ENCODE results near the gene CYP24A1.

CYP24A1 gene

DNA sequence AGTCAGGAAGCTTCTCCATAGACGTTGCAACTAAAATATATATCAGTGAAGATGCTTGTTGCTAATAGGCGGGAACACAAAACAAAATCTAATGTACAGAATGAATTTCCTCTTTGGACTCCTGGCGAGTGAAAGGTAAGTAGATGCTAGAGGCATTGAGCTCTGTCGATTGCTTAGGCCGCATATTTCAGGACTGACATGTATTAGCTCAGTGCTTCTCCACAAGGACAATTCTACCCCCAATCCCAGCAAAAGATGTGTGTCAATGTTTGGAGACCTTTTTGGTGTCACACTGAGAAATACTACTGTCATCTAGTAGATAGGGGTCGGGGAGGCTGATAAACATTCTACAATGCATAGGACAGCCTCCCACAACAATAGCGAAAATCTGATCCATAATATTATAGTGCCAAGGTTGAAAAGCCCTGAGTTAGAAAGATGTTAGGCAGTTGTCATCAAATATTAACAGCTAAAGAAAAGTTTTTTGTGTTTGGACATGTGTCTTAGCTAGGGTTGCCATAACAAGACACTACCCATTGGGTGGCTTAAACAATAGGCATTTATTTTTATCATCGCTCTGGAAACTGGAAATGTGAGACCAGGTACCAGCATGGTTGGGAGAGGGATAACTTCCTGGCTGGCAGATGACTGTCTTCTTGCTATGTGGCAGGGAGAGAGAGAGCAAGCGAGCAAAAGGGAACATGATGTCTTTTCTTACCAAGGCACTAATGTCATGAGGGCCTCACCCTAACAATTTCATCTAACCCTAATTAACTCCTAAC lies 55.4 kb downstream of the CYP24A1 start:
- in situ Hi-C loops (cut with MboI; ENCODE audit: low sequenced_read_pairs): no loop called here

DNA sequence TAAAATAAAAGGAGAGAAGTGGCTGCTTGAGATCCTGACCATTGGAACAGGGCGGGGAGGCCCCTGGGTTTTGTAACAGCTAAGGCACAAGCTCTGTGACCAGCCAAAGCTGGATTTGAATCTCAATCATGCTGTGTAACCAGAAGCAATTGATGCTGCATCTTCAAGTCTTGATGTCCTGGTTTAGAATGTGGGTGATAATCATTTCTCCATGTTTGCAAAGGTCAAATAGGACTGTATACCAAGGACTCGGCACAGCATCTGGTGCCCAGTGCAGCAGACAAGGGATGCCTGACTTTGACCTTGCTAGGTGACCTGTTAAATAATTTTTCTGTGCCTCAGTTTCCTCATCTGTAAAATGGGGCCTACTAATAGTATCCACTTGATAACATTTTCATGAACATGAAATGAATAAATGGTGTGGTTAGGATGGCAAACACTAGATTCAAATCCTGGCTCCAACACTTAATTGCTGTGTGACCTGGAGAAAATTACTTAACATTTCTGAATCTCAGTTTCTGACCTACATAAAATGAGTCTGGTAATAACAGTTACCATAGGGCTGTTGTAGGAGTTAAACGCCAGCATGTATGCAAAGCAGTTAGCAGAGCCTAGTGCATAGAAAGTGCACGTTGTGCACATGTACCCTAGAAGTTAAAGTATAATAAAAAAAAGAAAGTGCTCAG lies 57.1 kb downstream of the CYP24A1 start:
- in situ Hi-C loops (cut with MboI; ENCODE audit: low sequenced_read_pairs): no loop called here

DNA sequence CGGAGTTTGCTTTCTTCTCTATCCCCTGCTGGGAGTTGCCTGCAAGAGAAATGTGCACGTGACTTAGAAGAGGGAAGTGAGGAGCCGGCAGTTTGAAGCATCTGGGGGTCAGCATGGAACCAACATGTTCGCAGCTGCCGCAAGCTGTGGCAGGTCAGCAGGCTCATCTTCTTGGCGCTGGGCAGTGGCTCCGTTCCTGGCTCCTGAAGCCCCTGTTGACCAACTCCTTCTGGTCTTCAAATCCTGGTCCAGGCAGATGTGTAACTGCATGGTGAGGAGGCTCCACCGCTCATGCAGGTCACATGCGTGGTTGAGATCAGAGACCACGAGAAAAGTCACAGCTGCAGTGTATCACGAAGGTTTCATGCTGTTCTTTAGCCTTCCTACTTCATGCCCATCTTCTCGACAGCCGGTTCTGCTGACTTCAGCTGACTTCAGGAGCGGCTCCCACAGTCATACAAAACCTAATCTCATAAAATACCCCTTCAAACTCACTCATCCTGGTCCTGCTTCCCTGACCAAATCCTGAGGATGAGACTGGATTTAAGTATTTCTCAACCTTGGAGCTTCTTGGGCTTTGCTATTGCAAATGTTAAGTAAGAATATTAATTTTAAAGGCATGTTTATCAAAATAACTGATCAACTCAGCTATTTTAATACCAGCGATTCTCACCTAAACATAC lies 58.5 kb downstream of the CYP24A1 start:
- in situ Hi-C loops (cut with MboI; ENCODE audit: low sequenced_read_pairs): no loop called here

DNA sequence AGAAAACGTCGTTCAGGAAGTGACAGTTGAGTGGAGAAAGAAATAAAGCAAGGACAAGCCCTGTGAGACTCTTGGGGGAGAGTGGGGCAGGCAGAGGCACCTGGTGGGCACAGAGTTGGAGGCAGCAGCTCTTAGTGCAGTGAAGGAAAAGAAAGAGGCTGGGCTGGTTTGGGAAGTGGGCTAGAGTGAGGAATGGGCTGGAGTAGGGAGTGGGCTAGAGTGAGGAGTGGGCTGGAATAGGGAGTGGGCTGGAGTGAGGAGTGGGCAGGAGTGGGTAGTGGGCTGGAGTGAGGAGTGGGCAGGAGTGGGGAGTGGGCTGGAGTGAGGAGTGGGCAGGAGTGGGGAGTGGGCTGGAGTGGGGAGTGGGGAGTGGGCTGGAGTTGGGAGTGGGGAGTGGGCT lies 59.7 kb downstream of the CYP24A1 start:
- in situ Hi-C loops (cut with MboI; ENCODE audit: low sequenced_read_pairs): no loop called here

DNA sequence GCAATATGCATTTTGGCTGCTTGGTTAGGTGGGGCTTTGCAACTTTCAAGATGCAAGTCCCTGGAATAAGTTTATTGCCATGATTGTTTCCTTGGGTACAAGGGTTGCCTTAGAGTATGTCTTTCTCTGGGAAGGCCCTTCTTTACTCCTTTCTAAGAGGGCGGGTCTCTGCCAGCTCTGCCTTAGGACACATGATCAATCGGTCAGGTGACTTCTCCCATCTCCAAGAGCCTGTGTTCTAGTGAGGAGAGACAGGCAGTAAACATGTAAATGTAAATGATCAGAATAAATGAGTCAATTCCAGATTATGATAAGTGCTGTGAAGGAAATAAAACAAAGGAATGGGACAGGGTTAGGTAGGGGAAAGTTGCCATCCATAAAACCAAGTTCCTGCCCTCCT lies 60.2 kb downstream of the CYP24A1 start:
- in situ Hi-C loops (cut with MboI; ENCODE audit: low sequenced_read_pairs): no loop called here

DNA sequence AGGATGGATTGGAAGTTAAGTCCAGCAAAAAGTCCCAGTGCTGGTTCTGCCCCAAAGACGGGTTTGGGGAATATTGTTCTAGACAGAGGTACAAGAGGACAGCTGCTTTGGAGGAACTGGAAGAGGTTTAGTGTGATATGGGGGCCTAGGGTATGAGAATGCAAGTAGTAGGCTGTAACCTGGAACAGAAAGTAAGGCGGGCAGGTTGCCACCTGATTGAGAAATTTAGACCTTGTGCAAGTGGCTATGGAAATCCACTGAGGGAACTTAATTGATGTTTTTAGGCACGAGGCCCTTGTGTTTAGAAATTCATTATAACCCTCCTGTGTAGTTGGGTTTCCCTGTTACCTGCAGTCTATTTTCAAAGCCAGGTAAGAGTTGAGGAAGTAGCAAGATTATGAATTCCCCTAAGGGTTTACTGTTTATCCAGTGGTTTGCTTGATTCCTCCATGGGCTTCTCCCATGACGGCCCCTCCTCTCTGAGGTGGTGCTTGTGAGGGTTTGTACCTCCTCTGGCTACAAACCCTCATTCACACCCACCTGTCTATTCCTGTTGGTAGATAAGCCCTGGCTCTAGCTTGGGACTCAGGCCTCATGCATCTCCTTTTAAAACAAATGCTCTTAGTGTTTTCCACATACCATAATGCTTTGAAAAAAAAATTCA lies 61.4 kb downstream of the CYP24A1 start:
- in situ Hi-C loops (cut with MboI; ENCODE audit: low sequenced_read_pairs): no loop called here

DNA sequence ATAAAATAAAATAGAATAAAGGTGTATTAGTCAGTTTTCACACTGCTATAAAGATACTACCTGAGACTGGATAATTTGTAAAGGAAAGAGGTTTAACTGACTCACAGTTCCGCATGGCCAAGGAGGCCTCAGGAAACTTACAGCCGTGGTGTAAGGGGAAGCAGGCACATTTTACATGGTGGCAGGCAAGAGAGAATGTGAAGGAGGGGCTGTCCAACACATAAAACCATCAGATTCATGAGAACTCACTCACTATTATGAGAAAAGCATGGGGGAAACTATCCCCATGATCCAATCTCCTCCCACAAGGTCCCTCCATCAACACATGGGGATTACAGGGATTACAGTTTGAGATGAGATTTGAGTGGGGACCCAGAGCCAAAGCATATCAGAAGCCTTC lies 62.3 kb downstream of the CYP24A1 start:
- in situ Hi-C loops (cut with MboI; ENCODE audit: low sequenced_read_pairs): no loop called here

DNA sequence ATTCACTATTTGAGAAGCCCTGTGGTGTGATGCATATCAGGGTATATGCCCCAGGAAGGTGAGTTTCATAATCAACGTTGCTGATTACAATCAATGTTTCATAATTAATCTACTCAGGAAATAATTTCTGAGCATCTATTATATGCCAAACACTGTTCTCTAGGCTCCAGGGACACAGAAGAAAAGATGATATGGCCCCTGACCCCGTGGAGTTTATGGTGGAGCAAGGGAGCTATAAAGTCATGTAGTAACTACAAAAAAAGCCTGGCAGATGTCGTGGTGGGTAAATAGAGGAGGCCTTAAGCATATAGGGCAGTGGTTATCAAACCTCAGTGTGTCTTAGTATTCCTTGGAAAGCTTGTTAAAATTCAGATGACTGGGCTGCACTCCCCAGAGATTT lies 63.3 kb downstream of the CYP24A1 start:
- in situ Hi-C loops (cut with MboI; ENCODE audit: low sequenced_read_pairs): no loop called here

DNA sequence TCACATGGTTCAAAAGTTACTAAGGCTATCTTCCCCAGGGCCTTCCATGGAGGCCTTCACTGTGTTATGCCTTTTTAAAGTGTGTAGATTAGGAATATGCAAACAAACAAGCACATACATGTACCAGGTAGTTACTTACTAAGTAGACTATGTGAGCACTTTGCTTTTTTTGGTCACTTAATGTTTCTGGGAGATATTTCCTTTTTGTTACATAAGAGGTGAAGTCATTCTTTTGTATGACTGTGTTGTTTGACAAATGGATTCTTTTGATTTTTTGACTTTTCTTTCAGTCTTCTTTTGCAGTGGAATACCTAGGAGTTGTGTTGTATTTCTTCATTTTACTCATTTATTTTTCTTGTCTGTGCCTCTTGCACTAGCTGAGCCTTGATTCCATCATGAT lies 63.7 kb downstream of the CYP24A1 start:
- in situ Hi-C loops (cut with MboI; ENCODE audit: low sequenced_read_pairs): no loop called here

DNA sequence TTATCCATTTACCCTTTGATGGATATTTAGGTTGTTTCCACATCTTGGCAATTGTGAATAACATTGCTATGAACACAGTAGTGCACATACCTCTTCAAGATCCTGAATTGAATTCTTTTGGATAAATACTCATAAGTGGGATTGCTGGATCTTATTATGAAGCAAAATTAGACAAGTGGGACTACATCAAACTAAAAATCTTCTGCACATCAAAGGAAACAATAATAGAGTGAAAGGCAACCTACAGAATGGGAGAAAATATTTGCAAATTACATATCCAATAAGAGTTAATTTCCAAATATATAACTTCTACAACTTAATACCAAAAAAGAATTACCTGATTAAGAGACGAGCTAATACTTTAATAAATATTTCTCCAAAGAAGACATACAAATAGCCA lies 65.0 kb downstream of the CYP24A1 start:
- in situ Hi-C loops (cut with MboI; ENCODE audit: low sequenced_read_pairs): loop anchor here (10.0 kb wide), 1 partner anchor 526 kb away; no protein-coding TSS in a partner anchor

DNA sequence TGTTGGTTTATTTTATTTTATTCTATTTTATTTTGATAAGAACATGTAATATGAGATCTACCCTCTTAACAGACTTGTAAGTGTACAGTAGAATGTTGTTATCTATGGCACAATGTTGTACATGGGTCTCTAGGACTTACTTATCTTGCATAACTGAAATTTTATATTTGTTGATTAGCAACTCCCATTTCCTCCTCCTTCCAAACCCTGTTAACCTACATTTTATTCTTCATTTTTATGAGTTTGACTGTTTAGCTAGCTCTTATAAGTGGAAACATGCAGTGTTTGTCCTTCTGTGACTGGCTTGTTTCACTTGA lies 65.5 kb downstream of the CYP24A1 start:
- in situ Hi-C loops (cut with MboI; ENCODE audit: low sequenced_read_pairs): loop anchor here (10.0 kb wide), 1 partner anchor 527 kb away; no protein-coding TSS in a partner anchor

DNA sequence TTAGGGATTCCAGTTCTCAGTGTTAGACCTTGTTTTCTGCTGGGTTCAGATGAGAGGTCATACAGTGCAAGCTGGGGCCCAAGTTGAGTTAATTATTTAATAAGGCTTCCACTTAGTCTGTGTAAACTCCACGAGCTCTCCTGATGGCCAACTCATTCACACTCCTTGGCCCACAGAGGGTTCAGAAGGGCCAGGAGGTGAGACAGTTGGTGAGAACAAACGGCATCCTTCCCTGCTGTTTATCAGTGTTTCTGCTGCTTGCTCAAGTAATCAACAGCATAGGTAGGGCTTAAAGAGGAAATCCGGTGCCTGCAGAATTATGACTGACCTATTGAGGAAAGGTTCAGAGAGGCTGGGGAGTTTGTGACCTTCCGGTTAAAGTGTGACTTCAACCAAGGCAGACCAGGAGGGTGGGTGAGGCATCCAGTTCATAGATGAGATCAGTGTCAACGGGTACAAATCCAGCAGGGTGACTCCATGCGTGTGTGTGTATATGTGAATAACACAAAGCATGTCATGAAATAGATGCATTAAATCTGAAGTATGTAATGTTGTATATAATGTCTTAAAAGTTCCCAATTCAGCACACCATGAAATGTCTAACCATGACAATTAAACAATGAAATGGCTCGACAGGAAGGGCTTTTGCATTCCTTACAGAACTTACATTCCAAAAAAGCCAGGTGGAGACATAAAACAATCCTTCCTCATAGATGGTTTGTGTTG lies 66.0 kb downstream of the CYP24A1 start:
- in situ Hi-C loops (cut with MboI; ENCODE audit: low sequenced_read_pairs): loop anchor here (10.0 kb wide), 1 partner anchor 527 kb away; no protein-coding TSS in a partner anchor

DNA sequence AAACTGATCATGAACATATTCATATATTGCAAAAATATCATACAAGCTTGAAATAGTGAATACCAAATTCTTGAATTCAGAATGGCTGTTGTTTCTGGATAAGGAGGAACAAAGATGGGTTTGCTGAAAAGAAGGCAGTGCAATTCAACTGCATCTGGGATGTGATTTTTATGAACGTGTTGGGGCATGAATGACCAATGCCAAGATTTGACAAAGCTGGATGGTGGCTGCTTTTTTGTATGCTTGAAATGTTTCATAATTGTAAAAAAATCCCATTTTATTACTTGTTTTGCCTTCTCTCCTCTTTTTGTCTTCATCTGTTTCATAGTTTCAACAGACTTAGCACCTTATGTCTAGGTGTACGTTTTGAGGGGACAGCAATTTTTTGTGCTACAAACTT lies 66.6 kb downstream of the CYP24A1 start:
- in situ Hi-C loops (cut with MboI; ENCODE audit: low sequenced_read_pairs): loop anchor here (10.0 kb wide), 1 partner anchor 528 kb away; no protein-coding TSS in a partner anchor

DNA sequence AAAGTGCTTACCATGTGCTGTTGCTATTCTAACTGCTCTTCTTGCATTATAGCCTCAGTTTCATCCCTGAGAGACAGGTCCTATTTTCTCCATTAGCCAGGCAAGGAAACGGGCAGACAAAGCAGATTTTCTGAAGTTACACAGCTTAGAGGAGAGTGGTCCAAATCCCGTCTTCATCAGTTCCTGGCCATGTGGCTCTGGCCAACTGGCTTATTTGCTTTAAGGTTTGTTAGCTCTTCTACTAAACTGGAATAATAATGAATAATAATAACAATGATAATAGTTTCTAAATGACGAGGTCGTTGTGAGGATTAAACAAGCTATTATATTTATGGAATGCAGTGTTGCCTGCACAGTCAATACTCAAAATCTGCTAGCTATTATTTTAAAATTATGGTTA lies 67.6 kb downstream of the CYP24A1 start:
- in situ Hi-C loops (cut with MboI; ENCODE audit: low sequenced_read_pairs): loop anchor here (10.0 kb wide), 1 partner anchor 529 kb away; no protein-coding TSS in a partner anchor

DNA sequence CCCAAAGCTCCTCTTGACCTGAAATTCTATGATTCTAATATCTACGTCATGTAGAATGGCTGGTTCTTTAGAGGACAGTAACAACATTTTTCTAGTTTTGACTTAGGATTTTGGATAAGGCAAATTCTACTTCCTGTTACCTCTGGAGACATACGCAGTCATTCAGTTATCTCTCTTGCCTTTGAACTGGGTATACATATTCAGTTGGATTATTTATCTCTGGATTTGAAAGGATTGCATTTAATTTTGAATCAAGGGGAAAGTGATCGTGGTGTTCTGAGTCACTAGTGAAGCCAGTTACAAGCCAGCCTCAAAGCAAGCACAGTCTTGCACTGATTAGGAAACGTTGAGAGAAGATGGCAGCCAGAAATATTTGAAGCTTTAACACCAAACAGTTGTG lies 68.1 kb downstream of the CYP24A1 start:
- in situ Hi-C loops (cut with MboI; ENCODE audit: low sequenced_read_pairs): loop anchor here (10.0 kb wide), 1 partner anchor 529 kb away; no protein-coding TSS in a partner anchor

DNA sequence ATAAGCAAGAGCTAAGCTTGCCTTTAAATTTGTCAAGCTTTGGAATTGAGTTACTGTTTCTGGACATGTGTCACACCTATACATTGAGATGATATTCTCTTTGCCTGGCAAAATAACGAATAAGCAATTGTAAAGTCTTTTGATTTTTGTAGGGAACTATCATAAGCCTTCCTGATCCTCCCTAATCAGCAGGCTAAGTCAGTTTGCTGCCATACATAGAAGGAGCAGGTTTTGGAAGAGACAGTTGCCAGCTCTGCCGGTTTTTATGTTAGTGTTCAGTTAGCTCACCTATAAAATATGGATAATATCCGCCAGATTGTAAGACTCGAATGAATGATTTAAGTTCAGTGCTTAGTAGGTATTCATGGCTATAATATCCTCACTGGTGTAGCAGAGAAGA lies 69.0 kb downstream of the CYP24A1 start:
- in situ Hi-C loops (cut with MboI; ENCODE audit: low sequenced_read_pairs): loop anchor here (10.0 kb wide), 1 partner anchor 530 kb away; no protein-coding TSS in a partner anchor

DNA sequence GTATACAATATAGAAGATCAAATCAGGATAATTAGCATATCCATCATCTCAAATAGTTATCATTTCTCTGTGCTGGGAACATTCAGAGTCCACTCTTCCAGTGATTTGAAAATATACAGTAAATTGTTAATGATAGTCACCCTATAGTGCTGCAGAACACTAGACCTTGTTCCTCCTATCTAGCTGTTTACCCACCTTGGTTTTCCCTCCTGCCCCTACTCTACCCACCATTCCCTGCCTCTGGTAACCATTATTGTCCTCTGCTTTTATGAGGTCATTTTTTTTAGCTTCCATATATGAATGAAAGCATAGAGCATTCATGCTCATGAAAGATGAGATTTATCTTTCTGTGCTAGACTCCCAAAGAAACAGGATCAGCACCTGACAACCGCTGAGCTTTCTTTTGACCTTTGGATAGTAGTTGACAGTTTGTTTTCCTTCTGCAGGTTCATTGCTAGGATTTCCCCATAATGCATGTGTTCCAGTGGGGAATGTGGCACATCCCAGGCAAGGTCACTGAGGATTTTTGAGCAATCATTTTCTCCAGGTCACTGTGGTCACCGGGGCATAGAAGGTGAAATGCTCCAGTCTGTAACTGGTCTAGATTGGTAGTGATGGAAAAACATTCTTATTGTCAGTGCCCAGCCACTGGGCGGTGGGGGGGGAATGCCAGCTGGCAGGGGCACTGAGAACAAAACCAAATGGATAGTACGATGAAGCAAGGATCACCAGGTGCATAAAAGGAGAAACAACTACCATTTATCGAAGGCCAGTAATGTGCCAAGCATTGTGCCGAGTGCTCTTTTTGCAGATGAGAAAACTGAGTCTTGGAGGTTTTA lies 69.8 kb downstream of the CYP24A1 start:
- in situ Hi-C loops (cut with MboI; ENCODE audit: low sequenced_read_pairs): loop anchor here (10.0 kb wide), 1 partner anchor 531 kb away; no protein-coding TSS in a partner anchor
